AG09319 (cell line): ENCODE results near the gene IRF2BPL.

Experiments
- DNase-seq: peaks from one replicate; pipeline ENCODE4 v3.0.0-alpha.2; 2010; ENCODE audit warnings: low read depth; ENCODE audit errors: extremely low read depth
- CTCF ChIP-seq: IDR thresholded peaks from 2 replicates; pipeline ENCODE4 v1.5.1; 2011; ENCODE audit warnings: low read depth, mild to moderate bottlenecking, inconsistent platforms, low read length, moderate library complexity

Gene IRF2BPL

GRCh38 chr14:77005559-77005958, 22.9 kb downstream of the IRF2BPL start:
- TF ChIP-seq CTCF: no peak
- DNase-seq: no peak

GRCh38 chr14:77004711-77005460, 23.6 kb downstream of the IRF2BPL start:
- TF ChIP-seq CTCF: no peak

GRCh38 chr14:77003960-77004710, 24.4 kb downstream of the IRF2BPL start:
- no peak for DNase-seq
- no peak for TF ChIP-seq CTCF

More at GRCh38 chr14:77004711-77005460, 23.6 kb downstream of the IRF2BPL start:
- DNase-seq: no peak

GRCh38 chr14:77002889-77003288, 25.6 kb downstream of the IRF2BPL start:
- no peak for TF ChIP-seq CTCF
- no peak for DNase-seq

- no peak for DNase-seq
- no peak for TF ChIP-seq CTCF
Measured at GRCh38 chr14:77002335-77002734, 26.2 kb downstream of the IRF2BPL start.

GRCh38 chr14:77000340-77001270, 27.9 kb downstream of the IRF2BPL start:
- no peak for TF ChIP-seq CTCF
- no peak for DNase-seq

GRCh38 chr14:76998910-76999309, 29.6 kb downstream of the IRF2BPL start:
- DNase-seq: no peak
- no peak for TF ChIP-seq CTCF
